Thyroid gland (tissue), 4 donors: Measurements from ENCODE around the gene SCAMP1.

Experiments
- CTCF ChIP-seq, 6 experiments: fragments of 200-600 bp in 3 of 6; fragments of 450-650 bp in 3 of 6; sonication (generic) in 3 of 6; IDR thresholded peaks; one replicate each; pipeline ENCODE4 v1.5.1; 2016 to 2019; ENCODE audit warnings: antibody characterized with exemption in 6 of 6, mild to moderate bottlenecking in 2 of 6, inconsistent platforms in 1 of 6, moderate library complexity in 1 of 6
- POLR2A ChIP-seq, 2 donors: fragments of 450-650 bp; IDR thresholded peaks; one replicate each; pipeline ENCODE4 v1.6.1; 2017; ENCODE audit warnings: antibody characterized with exemption in 2 of 2, mild to moderate bottlenecking in 2 of 2, moderate library complexity in 1 of 2

GRCh38 chr5:78399116-78399515, 38.7 kb downstream of the SCAMP1 start:
- no peak for TF ChIP-seq CTCF (IDR thresholded peaks at IDR 0.05)
- no peak for TF ChIP-seq POLR2A (IDR thresholded peaks at IDR 0.05)
